ENCODE measurements around the gene GNS. TPM values are rescaled to one million over a fixed set of nuclear protein-coding genes. Genes with fewer than 3 reads are reported as not detected.
A peak's percentile ranks its signal among the peaks of the same experiment; 100 is the strongest.

GNS gene
- total RNA-seq, 3 donors from 2014 or later = 57.4 to 79.2 (median 72.9) TPM

DNA sequence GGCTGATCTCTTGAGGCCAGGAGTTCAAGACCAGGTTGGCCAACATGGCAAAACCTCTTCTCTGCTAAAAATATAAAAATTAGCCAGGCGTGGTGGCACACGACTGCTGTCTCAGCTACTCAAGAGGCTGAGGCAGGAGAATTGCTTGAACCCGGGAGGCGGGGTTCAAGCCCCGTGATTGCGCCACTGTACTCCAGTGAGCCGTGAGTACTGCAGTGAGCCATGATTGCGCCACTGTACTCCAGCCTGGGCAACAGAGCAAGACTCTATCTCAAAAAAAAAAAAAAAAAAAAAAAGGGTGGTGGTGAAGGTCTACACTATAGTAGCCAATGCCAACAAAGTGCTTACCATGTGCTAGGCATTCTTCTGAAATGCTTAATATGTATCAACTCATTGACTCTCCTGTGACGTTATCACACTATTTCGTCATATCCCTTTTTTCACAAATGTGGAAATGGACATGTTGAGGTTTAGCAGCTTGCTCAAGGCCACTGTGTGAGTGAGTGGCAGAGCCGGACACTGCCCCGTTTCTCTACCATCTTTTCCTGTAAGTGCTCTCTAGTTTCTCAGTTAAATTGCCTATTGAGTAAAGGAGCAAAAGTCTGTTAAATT lies 59.6 kb downstream of the GNS start:
- ATAC-seq = peak; percentile 33

DNA sequence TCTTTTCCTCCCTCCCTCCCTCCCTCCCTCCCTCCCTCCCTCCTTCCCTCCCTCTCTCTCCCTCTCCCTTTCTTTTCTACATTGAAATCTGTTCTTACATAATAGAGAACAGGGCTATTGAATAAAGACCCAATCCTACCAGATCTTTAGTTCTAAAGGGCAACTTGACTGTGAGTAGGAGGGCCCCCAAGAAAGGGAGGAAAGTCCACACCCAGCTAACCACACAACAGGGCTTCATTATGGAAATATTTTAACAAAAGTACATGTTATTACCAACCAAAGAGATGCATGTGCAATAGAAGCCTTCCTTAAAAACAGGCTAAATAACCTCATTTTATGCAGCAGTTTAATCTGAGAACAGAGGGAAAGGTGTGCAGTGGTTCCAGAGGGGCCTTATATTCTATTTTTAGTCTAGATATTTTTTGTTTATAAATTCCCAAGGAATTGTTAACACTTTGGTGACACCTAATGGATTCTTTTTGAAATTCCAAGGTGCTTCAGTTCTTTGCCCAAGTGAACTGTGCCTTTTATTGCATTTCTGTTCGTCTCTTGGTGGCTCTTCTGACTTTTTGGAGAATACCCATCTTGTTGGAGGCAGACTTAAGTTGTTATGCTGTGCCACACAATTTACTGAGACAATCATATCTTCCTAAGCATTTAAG lies 63.0 kb downstream of the GNS start:
- H3K4me1 ChIP-seq (ENCODE audit: low read depth) = peaks cover 4% of the 10 kb centered on the region
- no peaks in the 10 kb centered on the region for H3K9me3 ChIP-seq
- H3K4me3 ChIP-seq = no peak overlapping the region
- intact Hi-C loops (cut with DNase I, micrococcal nuclease) = loop anchor here (2.0 to 10.0 kb wide), 3 partner anchors 81 to 149 kb away; partner anchors contain the start of gene RASSF3 (in 1 of the 2)
- peak; percentile 8 for ATAC-seq
- H3K36me3 ChIP-seq (ENCODE audit: low read depth) = no peaks in the 10 kb centered on the region
- TF ChIP-seq CTCF (IDR thresholded peaks at IDR 0.05) = no peak
- no peak for DNase-seq

More for the DNA sequence above, 59.6 kb downstream of the GNS start:
- H3K4me1 ChIP-seq (ENCODE audit: low read depth) = peaks cover 4% of the 10 kb centered on the region
- no peak for TF ChIP-seq CTCF (IDR thresholded peaks at IDR 0.05)
- no peak for DNase-seq
- intact Hi-C loops (cut with DNase I, micrococcal nuclease) = loop anchor here in 1 of 2 donors (5.0 to 10.0 kb wide), 2 partner anchors 85 to 152 kb away; partner anchors contain the start of gene RASSF3
- no peak overlapping the region for H3K4me3 ChIP-seq
- H3K36me3 ChIP-seq (ENCODE audit: low read depth) = no peaks in the 10 kb centered on the region
- no peaks in the 10 kb centered on the region for H3K9me3 ChIP-seq

GRCh38 chr12:64695550-64695949 lies 63.7 kb downstream of the GNS start:
- intact Hi-C loops (cut with DNase I, micrococcal nuclease) = loop anchor here in 1 of 2 donors (5.0 to 10.0 kb wide), 2 partner anchors 81 to 148 kb away; partner anchors contain the start of gene RASSF3
- Histone ChIP-seq H3K4me1 (ENCODE audit: low read depth) (peaks cover 4% of the 10 kb centered on the region), H3K36me3 (ENCODE audit: low read depth) (no peaks in the 10 kb centered on the region), H3K4me3 (no peak overlapping the region), H3K9me3 (no peaks in the 10 kb centered on the region)
- DNase-seq (no peak), ATAC-seq (no peak)
- TF ChIP-seq CTCF (IDR thresholded peaks at IDR 0.05) = no peak

- peaks cover 4% of the 10 kb centered on the region for H3K4me1 ChIP-seq (ENCODE audit: low read depth)
- H3K4me3 ChIP-seq = no peak overlapping the region
- H3K9me3 ChIP-seq = no peaks in the 10 kb centered on the region
- ATAC-seq (no peak), DNase-seq (no peak)
- intact Hi-C loops (cut with DNase I, micrococcal nuclease) = loop anchor here in 1 of 2 donors (5.0 to 10.0 kb wide), 2 partner anchors 80 to 147 kb away; partner anchors contain the start of gene RASSF3
- H3K36me3 ChIP-seq (ENCODE audit: low read depth) = no peaks in the 10 kb centered on the region
- TF ChIP-seq CTCF (IDR thresholded peaks at IDR 0.05) = no peak
Observed at GRCh38 chr12:64694130-64695040, 64.8 kb downstream of the GNS start.

- TF ChIP-seq CTCF (IDR thresholded peaks at IDR 0.05) = no peak
Observed at GRCh38 chr12:64691795-64692583, 67.2 kb downstream of the GNS start.

More at GRCh38 chr12:64691795-64692583, 67.2 kb downstream of the GNS start:
- Histone ChIP-seq H3K9me3 (no peaks in the 10 kb centered on the region), H3K36me3 (ENCODE audit: low read depth) (no peaks in the 10 kb centered on the region), H3K4me1 (ENCODE audit: low read depth) (peaks cover 4% of the 10 kb centered on the region), H3K4me3 (no peak overlapping the region)
- intact Hi-C loops (cut with DNase I, micrococcal nuclease) = loop anchor here in 1 of 2 donors (10.0 kb wide), 1 partner anchor 77 kb away; the partner anchor contains the start of gene RASSF3
- ATAC-seq (no peak), DNase-seq (no peak)

Data from mucosa of descending colon (tissue), 3 donors.